ENCODE results near the gene OR10A3.
A peak's percentile ranks its signal among the peaks of the same experiment; 100 is the strongest.
"Not testable (repeated sequence)": the region's sequence is repeated elsewhere in the genome, so short reads cannot be mapped to it uniquely, and the experiment has no call there.

The OR10A3 gene, protein sequence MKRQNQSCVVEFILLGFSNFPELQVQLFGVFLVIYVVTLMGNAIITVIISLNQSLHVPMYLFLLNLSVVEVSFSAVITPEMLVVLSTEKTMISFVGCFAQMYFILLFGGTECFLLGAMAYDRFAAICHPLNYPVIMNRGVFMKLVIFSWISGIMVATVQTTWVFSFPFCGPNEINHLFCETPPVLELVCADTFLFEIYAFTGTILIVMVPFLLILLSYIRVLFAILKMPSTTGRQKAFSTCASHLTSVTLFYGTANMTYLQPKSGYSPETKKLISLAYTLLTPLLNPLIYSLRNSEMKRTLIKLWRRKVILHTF

DNA sequence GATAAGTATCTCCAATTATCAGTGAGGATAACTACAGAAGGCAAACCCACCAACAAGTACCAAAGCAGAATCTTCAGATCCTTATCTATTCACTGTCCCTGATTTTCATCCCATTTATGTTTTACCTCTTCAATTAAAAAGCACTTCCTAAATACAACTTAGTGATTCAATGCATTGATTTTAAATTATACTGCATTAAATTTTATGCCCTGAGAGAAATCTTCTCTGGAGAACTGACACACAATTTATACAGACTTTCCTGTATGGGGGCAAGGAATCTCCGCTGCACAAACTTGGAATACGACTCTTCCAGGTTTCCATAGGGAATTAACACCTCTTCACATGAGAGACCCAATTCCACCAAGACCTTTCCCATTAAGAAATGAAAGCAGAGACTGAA lies at the start of gene OR10A3:
Gene OR10A3 (minus strand): TSS at position 101 of the 400 bp plus-strand sequence. CDS start 2,188 bp downstream, outside the sequence.
- no peak for TF ChIP-seq JUND (IDR thresholded peaks at IDR 0.05; ENCODE audit: low read depth)

DNA sequence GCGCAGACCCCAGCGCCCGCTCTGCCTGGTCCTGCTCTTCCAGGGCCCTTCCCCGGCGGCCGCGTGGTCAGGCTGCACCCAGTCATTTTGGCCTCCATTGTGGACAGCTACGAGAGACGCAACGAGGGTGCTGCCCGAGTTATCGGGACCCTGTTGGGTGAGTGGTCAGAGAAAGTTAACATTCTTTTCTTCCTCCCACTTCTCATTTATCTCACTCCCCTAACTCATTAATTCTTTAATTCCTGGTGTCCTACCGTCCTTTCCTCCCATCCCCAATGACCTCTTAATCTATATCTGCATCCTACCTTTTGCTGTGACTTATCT lies 46.0 kb upstream of the OR10A3 start:
- in situ Hi-C loops (cut with HindIII; ENCODE audit: low pct_unique_long_range_greater_than_20kb, low sequenced_read_pairs); DNase-seq (ENCODE audit: low read depth in 1 of 2, low spot score in 1 of 2): not testable (repeated sequence)

More for the DNA sequence above, at the start of gene OR10A3:
- DNase-seq (ENCODE audit: low read depth in 1 of 2, low spot score in 1 of 2) = no peak
- in situ Hi-C loops (cut with HindIII; ENCODE audit: low pct_unique_long_range_greater_than_20kb, low sequenced_read_pairs) = no loop called here

DNA sequence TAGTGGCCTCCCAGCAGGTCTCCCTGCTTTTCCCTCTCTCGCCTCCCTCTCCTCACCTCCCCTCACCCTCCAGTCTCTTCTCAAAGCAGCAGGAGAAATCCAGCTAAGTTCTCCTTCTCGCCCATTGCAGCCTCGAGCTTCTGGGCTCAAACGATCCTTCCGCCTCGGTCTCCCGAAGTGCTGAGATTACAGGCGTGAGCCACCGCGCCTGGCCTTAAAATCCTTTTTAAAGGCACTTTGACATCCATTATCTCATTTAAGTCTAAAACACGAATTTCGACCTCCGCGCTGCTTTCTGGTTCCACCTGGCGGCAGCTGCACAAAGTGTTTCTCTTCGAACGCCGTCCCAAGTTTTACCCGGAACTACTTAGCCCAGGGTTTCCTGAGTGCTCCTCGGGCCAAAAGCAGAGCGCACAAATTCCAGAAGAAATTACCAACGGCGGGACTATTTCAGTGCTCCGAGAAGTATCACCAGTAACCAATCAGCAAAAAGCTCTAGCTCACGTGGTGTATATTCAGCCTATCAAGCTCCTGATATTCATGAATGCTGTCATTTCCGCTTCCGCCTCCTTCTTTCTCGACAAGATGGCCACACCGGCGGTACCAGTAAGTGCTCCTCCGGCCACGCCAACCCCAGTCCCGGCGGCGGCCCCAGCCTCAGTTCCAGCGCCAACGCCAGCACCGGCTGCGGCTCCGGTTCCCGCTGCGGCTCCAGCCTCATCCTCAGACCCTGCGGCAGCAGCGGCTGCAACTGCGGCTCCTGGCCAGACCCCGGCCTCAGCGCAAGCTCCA lies 45.5 kb upstream of the OR10A3 start, which contains the start of gene EIF3F:
Gene EIF3F (plus strand): TSS at position 570 of the 792 bp plus-strand sequence. CDS start 16 bp downstream, at position 586.
- in situ Hi-C loops (cut with HindIII; ENCODE audit: low pct_unique_long_range_greater_than_20kb, low sequenced_read_pairs) = no loop called here

DNA sequence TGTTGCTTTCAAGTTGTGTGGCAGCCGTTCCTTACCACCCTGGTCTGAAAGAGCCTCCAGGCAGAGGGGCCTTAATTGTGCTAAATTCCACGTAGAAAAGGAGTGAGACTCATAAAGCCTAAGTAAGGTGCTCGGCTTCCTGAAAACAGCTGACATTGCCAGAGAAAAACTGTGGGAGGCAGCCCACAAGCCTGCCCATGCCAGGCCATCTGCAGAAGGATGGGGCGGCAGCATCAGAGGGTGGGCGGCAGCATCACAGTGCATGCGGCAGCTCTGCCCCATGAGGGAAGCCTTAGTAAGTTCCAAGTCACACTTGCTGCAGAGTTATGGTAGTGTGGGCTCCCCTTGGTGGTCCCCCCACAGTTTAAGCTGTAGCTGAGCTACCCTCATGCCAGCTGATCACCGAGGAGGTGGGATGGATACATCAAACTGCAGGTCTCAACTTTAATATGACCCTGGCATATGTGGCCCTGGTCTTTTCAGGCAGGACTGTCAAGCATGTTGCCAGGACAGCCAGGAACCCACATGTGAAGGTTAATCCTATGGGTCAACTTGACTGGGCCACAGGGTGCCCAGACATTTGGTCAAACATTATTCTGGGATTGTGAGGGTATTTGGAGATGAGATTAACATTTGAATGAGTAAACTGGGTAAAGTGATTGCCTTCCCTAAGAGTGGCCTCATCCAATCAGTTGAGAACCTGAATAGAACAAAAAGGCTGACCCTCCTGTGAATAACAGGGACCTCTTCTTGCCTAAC lies 42.5 kb upstream of the OR10A3 start:
- no peak for TF ChIP-seq JUND (IDR thresholded peaks at IDR 0.05; ENCODE audit: low read depth)
- in situ Hi-C loops (cut with HindIII; ENCODE audit: low pct_unique_long_range_greater_than_20kb, low sequenced_read_pairs) = no loop called here
- DNase-seq (ENCODE audit: low read depth in 1 of 2, low spot score in 1 of 2) = no peak

More for the DNA sequence above, 45.5 kb upstream of the OR10A3 start, which contains the start of gene EIF3F:
- DNase-seq (ENCODE audit: low read depth in 1 of 2, low spot score in 1 of 2) = peak; percentile 92 to 98
- no peak for TF ChIP-seq JUND (IDR thresholded peaks at IDR 0.05; ENCODE audit: low read depth)

DNA sequence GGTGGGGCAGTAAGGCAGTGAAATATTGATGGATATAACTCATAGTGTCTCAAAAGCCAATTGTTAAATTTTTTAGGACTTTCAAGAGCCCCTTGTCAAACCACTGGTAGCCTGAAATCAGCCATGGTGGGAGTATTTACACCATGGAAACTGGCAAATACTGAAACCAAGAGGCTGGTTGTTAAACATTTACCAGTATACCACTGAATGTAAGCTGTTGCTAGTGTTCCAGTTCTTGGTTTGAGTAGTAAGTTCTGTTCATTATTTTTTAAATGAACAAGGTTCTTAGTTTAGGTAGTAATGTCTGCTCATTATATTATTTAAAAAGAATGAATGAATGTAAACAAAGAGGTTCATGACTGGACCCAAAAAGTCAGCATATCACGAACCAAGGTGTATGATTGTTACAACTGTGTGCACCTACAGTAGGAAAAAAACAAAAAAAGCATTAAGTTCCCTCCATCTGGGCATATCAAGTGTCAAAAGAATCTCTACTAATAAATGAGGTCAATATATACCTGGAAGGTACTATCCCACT lies 41.1 kb upstream of the OR10A3 start:
- TF ChIP-seq JUND (IDR thresholded peaks at IDR 0.05; ENCODE audit: low read depth) = no peak
- in situ Hi-C loops (cut with HindIII; ENCODE audit: low pct_unique_long_range_greater_than_20kb, low sequenced_read_pairs) = no loop called here
- DNase-seq (ENCODE audit: low read depth in 1 of 2, low spot score in 1 of 2) = no peak

DNA sequence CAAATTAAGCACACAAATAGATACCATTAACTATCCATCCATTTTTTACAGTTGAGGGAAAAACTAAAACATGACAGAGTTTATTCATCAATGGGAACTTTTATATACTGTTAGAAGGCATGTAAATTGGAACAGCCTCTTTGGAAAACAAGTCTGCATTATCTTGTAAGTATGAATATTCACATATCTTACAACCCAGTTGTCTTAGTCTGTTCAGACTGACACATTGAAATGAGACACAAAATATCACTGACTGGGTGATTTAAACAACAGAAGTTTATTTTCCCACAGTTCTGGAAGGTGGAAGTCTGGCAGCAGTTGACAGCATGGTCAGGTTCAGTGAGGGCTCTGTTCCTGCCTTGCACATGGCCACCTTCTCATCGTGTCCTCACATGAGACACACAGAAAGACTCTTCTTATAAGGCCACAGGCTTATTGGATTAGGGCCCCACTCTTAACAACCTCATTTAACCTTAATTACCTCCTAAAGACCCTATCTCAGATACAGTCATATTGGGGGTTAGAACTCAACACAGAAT lies 40.2 kb upstream of the OR10A3 start:
- in situ Hi-C loops (cut with HindIII; ENCODE audit: low pct_unique_long_range_greater_than_20kb, low sequenced_read_pairs) = no loop called here
- TF ChIP-seq JUND (IDR thresholded peaks at IDR 0.05; ENCODE audit: low read depth) = no peak
- no peak for DNase-seq (ENCODE audit: low read depth in 1 of 2, low spot score in 1 of 2)

DNA sequence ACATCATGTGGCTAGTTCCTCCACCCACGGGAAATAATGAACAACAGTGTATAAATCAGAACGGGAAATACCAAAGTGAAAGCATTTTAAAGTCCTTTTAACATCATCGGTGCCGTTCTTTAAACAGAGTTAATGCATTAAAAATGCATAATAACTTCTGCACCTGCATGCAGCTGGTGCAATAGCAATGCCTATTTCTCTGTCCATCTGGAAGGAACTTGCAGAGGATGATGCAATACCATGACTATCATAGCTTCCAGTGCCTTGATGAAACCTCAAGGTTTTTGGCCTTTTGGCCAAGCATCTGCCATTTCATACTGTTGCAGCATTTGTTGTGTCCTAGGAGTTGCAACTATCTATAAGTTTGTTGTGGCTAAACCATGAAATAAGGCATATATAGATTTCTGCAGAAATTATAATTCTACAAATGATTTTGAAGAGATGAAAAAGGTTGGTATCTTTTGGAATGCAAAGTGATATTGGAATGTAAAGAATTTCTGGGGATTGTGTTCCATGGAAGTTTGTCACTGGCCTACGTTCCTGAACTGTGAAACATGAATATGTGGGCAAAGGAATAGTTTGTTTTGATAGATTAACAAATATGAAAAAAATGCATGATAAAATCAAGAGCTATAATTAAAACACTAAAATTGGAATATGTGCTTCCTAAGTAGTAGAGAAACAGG lies 35.9 kb upstream of the OR10A3 start:
- peak in 1 of 2 experiments; percentile 16 for DNase-seq (ENCODE audit: low read depth in 1 of 2, low spot score in 1 of 2)
- in situ Hi-C loops (cut with HindIII; ENCODE audit: low pct_unique_long_range_greater_than_20kb, low sequenced_read_pairs) = no loop called here
- no peak for TF ChIP-seq JUND (IDR thresholded peaks at IDR 0.05; ENCODE audit: low read depth)

DNA sequence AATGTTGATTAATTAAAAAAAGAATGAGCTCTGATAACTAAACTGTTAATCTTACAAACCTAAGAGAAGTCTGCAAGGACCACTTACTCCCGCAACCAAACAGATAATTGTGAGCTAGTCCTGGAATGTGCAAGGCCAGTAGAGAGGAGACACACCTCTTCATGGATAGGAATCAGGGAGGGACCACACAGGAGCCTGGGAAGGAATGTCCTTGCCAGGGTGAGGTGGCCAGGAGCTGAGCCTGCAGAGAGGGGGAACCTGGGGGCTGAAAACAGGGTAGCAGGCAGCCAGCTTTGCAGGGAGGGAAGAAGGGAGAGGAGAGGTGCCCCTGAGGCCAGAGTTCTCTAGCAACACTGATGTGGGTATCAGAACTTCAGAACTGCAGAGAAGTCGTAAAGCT lies 33.2 kb upstream of the OR10A3 start:
- TF ChIP-seq JUND (IDR thresholded peaks at IDR 0.05; ENCODE audit: low read depth) = no peak
- in situ Hi-C loops (cut with HindIII; ENCODE audit: low pct_unique_long_range_greater_than_20kb, low sequenced_read_pairs) = no loop called here
- no peak for DNase-seq (ENCODE audit: low read depth in 1 of 2, low spot score in 1 of 2)

DNA sequence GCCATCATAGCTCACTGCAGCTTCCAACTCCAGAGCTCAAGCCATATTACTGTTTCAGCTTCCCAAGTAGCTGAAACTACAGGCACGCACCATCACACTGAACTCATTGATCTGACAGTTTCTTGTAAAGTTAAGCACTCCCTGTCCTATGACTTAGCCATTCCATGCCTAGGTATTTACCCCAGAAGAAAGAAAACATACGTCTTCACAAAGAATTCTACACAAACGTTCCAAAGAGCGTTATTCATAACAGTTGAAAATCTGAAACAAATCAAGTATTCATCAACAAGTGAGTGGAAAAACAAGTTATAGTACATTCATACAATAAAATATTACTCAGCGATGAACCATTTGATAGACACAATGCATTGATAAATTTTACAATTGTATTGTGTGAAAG lies 31.5 kb upstream of the OR10A3 start:
- in situ Hi-C loops (cut with HindIII; ENCODE audit: low pct_unique_long_range_greater_than_20kb, low sequenced_read_pairs) = no loop called here
- no peak for DNase-seq (ENCODE audit: low read depth in 1 of 2, low spot score in 1 of 2)
- no peak for TF ChIP-seq JUND (IDR thresholded peaks at IDR 0.05; ENCODE audit: low read depth)

DNA sequence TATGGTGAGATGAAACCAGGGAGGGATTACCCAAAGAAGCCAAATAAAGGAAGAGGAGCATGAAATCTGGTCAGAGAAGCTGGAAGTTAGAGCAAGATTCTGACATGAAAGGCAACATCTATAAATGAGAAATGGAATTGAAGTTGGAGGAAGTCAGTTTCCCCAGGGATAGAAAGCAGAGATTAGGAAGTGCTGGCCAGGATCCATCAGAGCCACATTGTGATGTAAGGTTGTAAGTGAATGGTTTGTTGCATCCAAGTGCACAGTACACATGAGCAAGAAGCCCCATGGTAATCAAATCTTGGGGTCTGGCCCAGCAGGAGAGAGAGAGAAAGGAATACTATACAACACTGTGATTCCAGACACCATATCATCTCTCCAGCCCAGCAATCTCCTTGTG lies 30.3 kb upstream of the OR10A3 start:
- DNase-seq (ENCODE audit: low read depth in 1 of 2, low spot score in 1 of 2) = no peak
- TF ChIP-seq JUND (IDR thresholded peaks at IDR 0.05; ENCODE audit: low read depth) = no peak
- in situ Hi-C loops (cut with HindIII; ENCODE audit: low pct_unique_long_range_greater_than_20kb, low sequenced_read_pairs) = no loop called here

DNA sequence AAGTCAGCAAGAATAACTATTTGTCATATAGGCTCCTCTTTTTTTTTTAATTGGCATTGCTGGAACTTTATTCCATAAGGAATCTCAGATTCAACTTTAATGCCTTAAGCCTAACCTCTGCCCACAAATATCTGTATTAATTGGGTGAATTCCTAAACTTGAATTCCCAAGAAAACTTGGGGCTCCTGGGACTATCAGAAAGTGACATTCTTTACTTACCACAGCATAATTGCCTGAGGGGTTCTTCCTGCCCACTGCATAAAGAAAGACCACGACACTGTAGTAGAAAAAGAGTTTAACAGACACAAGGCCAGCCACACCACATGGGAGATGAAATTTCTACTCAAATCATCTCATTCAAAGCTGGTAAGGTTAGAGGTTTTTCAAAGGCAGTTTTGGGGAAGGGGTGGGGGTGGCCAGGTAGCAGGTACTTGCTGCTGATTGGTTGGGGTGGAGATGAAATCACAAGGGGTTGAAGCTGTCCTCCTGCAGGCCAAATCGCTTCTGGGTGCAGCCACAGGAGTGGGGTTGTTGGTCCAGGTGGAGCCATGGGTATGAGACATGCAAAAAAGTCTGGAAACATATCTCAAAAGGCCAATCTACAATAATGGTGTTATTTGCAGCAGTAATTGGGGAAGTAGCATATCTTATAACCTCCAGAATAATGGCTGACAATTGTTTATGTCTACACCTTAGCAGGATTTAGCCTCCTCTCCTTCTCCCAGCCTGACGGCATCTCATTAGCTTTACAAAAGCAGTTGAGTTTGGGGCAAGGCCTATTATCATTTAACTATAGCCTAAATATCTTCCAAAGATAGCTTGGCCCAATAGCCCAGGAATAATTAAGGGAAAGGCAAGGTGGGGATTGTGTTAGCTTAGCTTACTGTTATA lies 28.5 kb upstream of the OR10A3 start:
- no peak for DNase-seq (ENCODE audit: low read depth in 1 of 2, low spot score in 1 of 2)
- TF ChIP-seq JUND (IDR thresholded peaks at IDR 0.05; ENCODE audit: low read depth) = no peak
- in situ Hi-C loops (cut with HindIII; ENCODE audit: low pct_unique_long_range_greater_than_20kb, low sequenced_read_pairs) = no loop called here
